HL-60/S4 treated with phorbol 12-myristate 13-acetate at 8.2 ng/mL for 4 days and 3 days (cell line): ENCODE measurements around the gene KPTN.

Experiments
- in situ Hi-C: fragments of 300-500 bp; cut with MboI; formaldehyde crosslinking; loops from 2 replicates; pipeline ENCODE4 v1.15.0; 2022; ENCODE audit warnings: low sequenced_read_pairs

The KPTN gene

DNA sequence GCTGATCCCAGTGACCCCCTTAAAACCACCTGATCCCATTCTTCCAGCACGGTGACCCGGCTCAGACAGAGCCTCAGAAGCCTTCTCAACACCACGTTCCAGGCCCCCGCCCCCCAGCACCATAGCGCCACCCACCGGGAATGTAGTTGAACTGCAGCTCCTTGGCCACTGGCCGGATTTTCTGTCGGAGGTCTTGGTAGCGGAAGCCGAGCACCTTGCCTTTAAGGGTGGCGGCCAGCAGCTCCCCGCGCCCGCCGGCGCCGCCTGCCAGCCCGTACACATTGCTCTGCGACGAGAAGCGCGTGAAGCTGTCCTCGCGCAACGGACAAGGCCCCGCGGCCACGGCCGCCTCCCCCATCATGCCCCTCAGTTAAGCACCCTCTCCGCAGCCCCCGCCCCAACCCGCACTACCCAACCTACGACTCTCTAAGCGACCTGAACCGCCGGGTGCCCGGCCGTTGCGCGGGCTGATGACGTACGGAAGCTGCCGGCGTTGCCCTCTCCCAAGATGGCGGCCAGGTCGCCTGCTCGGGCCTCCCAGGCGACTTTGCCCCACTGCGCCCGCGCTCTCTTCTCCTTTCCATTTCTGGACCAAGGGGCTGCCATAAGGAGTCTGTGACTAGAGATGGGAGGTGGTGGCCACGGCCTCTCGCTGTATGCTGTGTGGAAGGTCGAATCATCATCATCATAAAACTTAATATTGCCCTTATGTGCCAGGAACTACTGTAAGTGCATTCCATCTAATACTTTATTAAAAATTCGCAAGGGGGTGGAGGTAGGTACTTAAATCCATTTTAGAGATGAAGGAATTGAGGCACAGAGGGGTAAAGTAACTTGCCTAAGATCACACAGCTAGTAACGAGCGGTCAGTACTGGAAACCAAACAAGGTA, at the start of gene KPTN:
TSS of gene KPTN (minus strand) at position 420 of the 891 bp plus-strand sequence. CDS start at position 361, 59 bp downstream.
- in situ Hi-C loops = no loop called here

DNA sequence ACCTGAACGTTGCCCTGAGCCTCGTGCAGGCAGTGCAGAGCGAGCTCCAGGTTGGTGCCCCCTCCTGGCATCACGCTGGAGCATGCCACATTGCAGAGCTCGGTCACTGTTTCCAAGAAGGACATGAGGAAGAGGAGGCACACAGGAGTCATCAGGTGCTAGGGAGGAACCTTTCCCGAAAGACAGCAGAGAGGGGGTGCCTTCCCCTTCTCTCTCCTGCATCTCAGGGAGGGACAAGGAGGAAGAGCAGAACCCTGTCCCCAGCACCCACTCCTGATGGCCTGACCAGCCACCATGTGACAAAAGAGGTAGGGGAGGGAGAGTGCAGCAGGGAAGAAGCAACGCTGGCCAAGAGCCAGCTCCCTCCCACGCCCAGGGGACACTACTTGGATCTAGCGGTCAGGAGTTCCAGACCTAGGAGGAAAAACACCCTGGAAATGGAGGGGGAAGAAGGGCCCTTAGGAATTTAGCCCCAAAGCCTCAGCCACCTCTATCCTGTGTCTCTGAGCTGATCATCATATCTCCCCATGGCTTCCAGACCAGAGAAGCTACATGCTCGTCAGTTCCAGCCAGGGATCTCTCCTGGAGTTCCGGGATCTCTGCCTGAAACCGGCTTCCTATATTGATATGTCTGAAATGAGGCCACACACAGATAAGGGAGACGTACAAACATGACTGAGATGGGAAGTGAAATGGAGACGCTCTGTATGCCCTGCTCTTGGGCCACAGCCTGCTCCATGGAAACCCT, 47.8 kb upstream of the KPTN start:
- in situ Hi-C loops = no loop called here

DNA sequence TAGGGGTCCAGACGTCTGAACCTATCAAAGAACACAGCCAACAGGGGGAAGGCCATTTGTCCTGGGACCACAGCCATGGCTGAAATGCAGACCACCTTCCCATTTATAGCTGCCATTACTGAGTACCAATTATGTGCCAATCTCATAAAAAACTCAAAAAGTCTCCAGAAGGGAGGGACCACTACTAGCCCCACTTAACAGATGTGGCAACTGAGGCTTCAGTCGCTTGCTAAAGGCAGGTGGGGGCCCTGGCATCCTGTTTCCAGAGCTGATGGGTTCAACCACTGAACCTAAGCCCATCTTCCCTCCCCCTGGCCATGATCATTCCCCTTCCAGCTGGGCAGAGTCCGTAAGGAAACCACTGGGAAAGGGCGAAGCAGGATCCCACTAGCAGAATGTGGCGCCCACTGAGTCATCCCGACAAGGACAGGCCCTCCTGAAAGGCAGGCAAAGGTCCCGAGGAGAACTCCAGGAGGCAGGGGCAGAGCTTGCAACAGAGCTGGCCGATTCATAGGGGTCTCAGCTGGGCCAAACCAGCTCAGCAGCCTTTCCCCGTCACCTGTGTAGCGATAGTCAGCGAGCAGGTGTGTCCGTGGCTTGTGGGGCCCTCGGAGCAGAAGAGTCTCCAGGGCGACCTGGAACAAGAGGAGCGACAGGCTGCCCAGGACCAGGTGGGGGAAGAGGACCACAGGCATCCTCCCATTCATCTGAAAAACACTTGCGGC, 45.2 kb upstream of the KPTN start:
- in situ Hi-C loops = no loop called here

DNA sequence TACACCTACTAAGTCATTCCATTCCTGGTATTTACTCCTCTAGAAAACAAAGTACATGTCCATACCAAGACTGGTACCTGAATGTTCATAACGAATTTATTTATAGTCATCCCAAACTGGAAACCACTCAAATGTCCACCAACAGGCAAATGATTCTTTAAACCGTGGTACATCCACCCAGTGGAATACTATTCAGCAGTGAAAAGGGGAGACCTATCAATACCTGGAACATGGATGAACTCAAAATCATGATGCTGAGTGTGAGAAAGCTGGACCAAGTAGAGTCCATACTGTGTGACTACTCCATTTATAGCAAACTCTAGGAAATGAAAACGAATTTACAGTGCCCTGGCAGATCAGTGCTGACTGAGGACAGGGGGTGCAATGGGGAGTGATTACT, 42.8 kb upstream of the KPTN start:
- in situ Hi-C loops = no loop called here

- in situ Hi-C loops = no loop called here
Measured at GRCh38 chr19:47523473-47523872, 39.5 kb upstream of the KPTN start.

DNA sequence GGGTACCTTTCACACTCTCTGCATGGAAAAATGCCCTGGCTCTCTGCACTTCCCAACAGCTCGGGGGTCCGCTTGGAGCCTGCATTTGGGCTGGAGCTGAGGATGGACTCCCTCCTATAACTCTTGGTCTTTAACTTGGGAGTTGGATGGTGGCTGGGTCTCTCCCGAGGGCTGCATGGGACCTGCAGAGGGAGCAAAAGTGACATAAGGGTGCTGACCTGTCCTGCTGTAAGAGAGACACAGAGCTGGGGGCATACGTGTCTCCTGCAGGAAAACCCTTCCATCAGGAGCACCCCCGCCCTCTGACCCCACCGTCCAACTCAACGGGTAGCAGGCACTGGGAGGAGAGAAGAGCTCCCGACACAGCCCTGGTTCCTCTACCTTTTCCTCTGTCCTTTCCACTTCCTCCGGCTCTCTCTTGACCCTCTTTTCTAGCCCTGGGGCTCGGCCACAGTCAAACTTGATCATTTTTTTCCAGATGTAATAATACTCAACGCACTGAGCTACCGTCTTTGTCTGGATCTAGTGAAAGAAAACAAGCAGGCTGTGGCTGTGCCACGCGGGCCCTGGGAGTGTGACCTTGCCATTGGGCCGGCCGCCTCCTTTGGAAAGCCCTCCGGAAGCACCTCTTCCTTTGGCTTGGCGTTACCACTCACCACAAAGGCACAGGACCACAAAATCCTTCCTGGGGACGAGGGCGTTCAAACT, 37.6 kb upstream of the KPTN start:
- in situ Hi-C loops = no loop called here

DNA sequence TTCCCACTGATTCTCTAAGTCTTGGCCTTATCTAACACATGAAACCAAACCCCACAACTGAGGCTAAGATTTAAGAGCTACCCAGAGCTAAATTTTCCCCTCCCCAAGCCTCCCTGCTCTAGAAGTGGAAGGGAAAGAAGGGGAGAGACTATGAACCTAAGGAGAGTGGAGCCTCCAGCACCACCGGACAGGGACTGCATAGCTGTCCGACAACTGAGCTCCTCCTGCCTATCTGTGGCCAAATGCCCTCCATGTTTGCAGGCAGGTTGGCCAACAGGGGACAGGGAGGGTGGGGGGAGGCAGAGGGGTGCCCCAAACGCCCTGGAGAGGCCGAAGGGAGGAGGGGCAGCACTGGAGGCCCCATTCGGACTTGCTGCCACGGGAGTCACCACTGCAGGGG, 36.8 kb upstream of the KPTN start:
- in situ Hi-C loops = no loop called here

DNA sequence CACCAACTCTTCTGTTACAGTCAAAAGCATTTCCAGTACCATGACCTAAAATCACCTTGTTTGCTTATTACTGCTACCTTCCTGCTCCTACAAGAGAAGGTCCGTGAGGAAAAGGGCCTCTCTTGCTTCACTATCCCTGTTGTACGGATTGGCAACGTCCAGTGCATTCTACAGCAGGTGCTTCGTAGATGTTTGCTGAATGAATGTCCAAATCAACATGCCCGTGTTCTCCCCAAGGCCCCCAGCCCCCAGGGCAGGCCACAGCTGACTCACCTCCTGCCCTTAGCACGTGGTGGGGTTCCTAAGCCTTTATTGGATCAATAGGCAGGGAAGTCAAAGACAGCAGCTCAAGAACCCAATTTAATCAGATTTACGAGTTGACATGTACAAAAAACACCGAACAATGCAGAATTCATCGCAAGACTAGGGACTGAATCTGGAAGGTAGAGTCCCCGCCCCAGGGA, 36.4 kb upstream of the KPTN start:
- in situ Hi-C loops = no loop called here

DNA sequence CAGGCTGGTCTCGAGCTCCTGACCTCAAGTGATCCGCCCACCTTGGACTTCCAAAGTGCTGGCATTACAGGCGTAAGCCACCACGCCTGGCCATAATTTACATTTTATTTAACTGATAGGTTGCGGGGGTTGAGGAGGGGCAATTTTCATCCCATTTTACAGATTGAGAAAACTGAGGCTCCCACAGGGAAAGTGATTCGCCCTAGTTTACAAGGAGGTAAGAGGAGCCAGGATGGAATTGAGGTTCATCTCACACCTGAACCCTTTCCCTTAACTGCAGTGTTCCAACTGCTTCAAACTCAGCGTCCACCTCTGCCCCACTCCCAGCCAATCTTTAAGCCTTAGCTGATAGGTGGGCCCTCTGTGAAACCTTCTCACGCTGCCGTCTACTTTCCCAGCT, 34.8 kb upstream of the KPTN start:
- in situ Hi-C loops = no loop called here

DNA sequence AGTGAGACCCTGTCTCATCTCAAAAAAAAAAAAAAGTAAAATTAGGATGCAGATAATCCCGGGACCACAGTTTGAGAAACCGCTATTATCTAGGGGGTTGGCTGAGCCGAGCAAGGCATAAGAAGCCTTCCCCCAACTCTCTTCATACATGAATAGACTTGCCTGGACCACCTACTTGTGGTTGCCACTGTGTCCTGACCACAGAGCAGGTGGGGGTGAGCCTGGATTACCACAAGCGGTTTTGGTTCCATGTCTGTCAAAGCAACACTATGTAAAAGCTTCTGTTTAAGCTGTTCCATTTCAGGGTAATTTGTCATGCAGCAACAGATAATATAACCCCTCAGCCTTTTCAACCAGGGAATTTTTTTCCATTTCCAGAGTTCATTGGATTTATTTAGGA, 34.1 kb upstream of the KPTN start:
- in situ Hi-C loops = no loop called here

DNA sequence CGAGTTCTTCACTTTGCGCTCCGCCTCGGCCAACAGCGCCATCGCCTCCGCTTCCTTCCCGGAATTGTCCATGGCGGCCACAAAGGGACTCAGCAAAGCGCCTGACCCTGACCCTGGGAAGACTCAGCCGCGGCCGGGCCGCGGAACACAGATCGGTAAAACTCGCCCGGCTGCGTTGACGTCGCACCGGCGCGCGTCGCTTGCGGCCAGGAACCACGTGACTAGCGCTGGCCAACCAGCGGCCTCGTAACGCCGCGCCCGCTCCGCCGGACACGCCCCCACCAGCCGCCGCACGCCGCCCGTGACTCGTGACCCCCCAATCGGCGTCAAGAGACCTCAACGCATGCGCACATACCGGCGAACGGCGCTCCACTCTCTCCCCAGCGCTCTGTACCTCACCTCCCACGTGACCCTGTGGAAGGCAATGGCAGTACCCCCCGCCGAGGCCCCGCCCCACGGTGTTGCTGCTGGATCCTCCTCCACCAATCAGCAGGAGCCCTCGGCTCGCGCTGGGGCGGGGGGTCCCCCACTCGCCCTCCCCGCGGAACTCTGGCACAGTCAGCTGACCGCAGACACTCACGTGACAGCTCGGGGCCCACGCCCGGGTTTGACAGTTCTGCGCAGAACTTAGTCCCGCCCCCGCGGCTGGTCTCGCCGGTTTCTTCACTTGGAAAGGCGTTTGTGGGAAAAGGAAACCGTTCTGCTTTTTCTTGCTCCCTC, 31.0 kb upstream of the KPTN start, which contains the start of gene NAPA:
TSS of gene NAPA (minus strand) at position 195 of the 720 bp plus-strand sequence. CDS start at position 72, 123 bp downstream.
- in situ Hi-C loops = no loop called here

GRCh38 chr19:47514151-47514868, 30.3 kb upstream of the KPTN start:
- in situ Hi-C loops = no loop called here

DNA sequence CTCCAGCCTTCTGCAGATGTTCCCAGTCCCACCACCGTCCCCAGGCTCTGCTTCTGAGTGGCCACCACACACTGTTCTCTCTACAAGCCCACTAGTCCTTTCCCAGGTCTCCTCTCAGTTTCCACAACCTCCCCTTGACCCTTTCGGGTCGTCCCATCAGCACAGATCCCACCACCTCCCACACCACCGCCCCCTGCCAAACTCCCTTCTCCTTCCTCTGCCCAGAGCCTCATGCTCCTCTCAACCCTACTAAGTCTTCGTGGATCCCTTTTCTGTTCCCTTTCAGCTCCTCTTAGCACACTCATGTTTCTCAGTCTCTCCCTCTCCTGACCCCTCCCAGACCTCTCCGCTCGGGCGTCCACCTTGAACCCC, 28.9 kb upstream of the KPTN start:
- in situ Hi-C loops = no loop called here

DNA sequence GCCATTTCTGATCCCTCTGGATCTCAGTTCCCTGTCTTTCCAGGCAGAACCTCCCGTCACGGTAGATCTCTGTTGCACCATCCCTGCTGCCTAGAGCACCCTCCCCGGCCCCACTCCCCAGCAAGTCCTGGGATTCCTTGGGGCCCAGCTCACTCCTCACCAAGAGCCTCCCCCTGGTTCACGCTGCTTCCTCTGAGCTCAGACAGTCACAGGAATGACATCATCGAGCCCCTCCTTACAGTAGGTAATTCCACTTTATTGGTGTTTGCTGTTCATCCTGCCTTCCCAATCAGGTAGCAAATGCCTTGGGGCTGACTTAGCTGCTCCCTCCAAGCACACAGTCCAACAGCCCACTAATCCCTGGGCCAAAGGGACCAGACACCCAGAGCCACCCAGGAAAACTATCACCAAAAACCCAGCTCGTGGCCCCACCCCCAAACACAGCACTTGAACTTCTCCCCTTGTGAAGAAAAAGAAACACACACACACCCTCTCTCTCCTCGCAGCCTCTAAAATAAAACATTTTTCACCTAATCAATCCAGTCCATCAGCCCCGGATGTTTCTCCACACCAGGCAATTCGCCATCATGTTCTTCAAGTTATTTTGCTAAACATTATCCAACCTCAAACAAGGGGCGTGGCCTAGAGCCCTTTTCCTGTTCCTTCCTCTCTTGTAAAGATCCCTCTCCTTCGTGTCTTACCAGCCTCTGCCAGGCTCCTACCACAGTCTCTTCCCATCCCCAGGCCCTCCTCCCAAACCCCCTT, 28.3 kb upstream of the KPTN start:
- in situ Hi-C loops = no loop called here

DNA sequence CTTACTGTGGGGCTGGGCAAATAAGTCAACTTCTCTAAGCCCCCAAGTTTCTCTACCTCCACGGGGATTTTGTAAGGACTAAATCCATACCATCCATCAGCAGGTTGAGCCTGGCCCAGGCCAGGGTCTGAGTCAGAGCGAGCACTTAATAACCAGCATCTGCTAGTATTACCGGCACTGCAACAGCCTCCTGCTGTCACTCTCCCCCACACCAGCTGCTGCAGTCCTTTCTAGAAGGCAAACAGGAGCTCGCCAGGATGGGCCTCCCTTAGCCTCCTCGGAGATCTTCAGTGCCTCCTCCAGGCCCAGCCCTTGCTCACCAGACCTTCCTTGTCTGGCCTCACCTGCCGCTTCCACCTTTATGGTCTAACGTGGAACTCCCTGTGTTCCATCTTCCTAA, 27.7 kb upstream of the KPTN start:
- in situ Hi-C loops = no loop called here

- in situ Hi-C loops = no loop called here
Measured at GRCh38 chr19:47511128-47511517, 27.1 kb upstream of the KPTN start.

- in situ Hi-C loops = no loop called here
Measured at GRCh38 chr19:47510516-47511127, 26.6 kb upstream of the KPTN start.

GRCh38 chr19:47509973-47510372, 26.0 kb upstream of the KPTN start:
- in situ Hi-C loops = no loop called here
